PC-3 (cell line): ENCODE measurements around the gene CSRNP3. TPM values are rescaled to one million over a fixed set of nuclear protein-coding genes. Genes with fewer than 3 reads are reported as not detected.

Source experiments
- ATAC-seq: fragments of 200-7000 bp; cut with Tn5 transposase; 2 replicates; pipeline ENCODE4 v1.9.1; 2020; ENCODE audit warnings: mild to moderate bottlenecking, moderate library complexity
- BruUV-seq: library from RNA; stranded (reverse); fragments of 400-500 nt; replicated peaks from 2 replicates; lab custom pipeline; 2021; lab: Mats Ljungman, UMichigan
- CTCF ChIA-PET: fragments of 300-600 bp; sonication (Branson Sonifier 250); formaldehyde crosslinking; loops from one replicate; lab custom pipeline; 2022; ENCODE audit warnings: antibody characterized with exemption; lab: Charles Lee
- POLR2A ChIA-PET: fragments of 300-600 bp; sonication (Branson Sonifier 250); formaldehyde crosslinking; loops from one replicate; lab custom pipeline; 2022; ENCODE audit warnings: antibody characterized with exemption; ENCODE audit not compliant: unreplicated experiment; lab: Charles Lee
- DNase-seq: peaks from one replicate; pipeline ENCODE4 v3.0.0-alpha.2; 2015
- H2AFZ ChIP-seq: fragments of 300-600 bp; sonication (generic); 2 replicates; pipeline ENCODE4 v1.6.0; 2016; ENCODE audit warnings: antibody characterized with exemption, low read length
- H3F3A ChIP-seq: fragments of 300-600 bp; sonication (generic); one replicate; pipeline ENCODE4 v1.6.0; 2017; ENCODE audit warnings: antibody characterized with exemption, low read length, control low read depth, mild to moderate bottlenecking; ENCODE audit not compliant: unreplicated experiment
- H3K27ac ChIP-seq: fragments of 300-600 bp; sonication (generic); 2 replicates; pipeline ENCODE4 v1.5.1; 2016; ENCODE audit warnings: mild to moderate bottlenecking, low read length
- H3K27me3 ChIP-seq: fragments of 300-600 bp; sonication (generic); 2 replicates; pipeline ENCODE4 v1.6.1; 2016; ENCODE audit warnings: low read length, mixed read lengths
- H3K36me3 ChIP-seq: fragments of 300-600 bp; sonication (generic); 2 replicates; pipeline ENCODE4 v1.6.1; 2016; ENCODE audit warnings: low read depth, mixed run types, low read length, mixed read lengths
- H3K4me1 ChIP-seq: fragments of 300-600 bp; sonication (generic); 2 replicates; pipeline ENCODE4 v1.5.1; 2016; ENCODE audit warnings: low read length; ENCODE audit not compliant: insufficient read depth
- H3K4me2 ChIP-seq: fragments of 300-600 bp; sonication (generic); 2 replicates; pipeline ENCODE4 v1.6.0; 2016; ENCODE audit warnings: low read length
- H3K4me3 ChIP-seq: fragments of 300-600 bp; sonication (generic); 2 replicates; pipeline ENCODE4 v1.5.1; 2016; ENCODE audit warnings: mild to moderate bottlenecking, low read length, mixed read lengths
- H3K79me2 ChIP-seq: fragments of 300-600 bp; sonication (generic); 2 replicates; pipeline ENCODE4 v1.6.1; 2017; ENCODE audit warnings: low read length, mixed read lengths
- H3K9ac ChIP-seq: fragments of 300-600 bp; sonication (generic); 2 replicates; pipeline ENCODE4 v1.6.0; 2016; ENCODE audit warnings: mild to moderate bottlenecking, low read length
- H3K9me2 ChIP-seq: fragments of 300-600 bp; sonication (generic); replicated peaks from 2 replicates; pipeline ENCODE4 v1.6.1; 2016; ENCODE audit warnings: mixed run types, low read length, mixed read lengths
- H3K9me3 ChIP-seq: fragments of 300-600 bp; sonication (generic); 2 replicates; pipeline ENCODE4 v1.6.1; 2016; ENCODE audit warnings: low read length, mixed read lengths
- H4K20me1 ChIP-seq: fragments of 300-600 bp; sonication (generic); 2 replicates; pipeline ENCODE4 v1.6.1; 2016; ENCODE audit warnings: low read length, mixed read lengths
- CTCF ChIP-seq: fragments of 300-600 bp; sonication (generic); conservative IDR thresholded peaks from 2 replicates; pipeline ENCODE4 v1.5.1; 2017; ENCODE audit warnings: antibody characterized with exemption, low read depth, mild to moderate bottlenecking, low read length
- EZH2 ChIP-seq: fragments of 300-600 bp; sonication (generic); IDR thresholded peaks from one replicate; pipeline ENCODE4 v1.6.1; 2017; ENCODE audit warnings: antibody characterized with exemption, mild to moderate bottlenecking, low read length; ENCODE audit not compliant: unreplicated experiment
- EZH2phosphoT487 ChIP-seq: fragments of 300-600 bp; sonication (generic); IDR thresholded peaks from 2 replicates; pipeline ENCODE4 v1.6.1; 2018; ENCODE audit warnings: mild to moderate bottlenecking, antibody characterized with exemption, low read length, borderline replicate concordance
- intact Hi-C: fragments of 100-400 bp; cut with micrococcal nuclease; formaldehyde crosslinking; loops from 2 replicates; pipeline ENCODE4 v1.9.0; 2023
- total RNA-seq: library from RNA; depleted of rRNA; stranded (reverse); fragments of >200 nt; gene quantifications from 2 replicates; pipeline ENCODE4 v1.2.3, GENCODE V29; 2014

Gene CSRNP3
- total RNA-seq, 1 experiment from 2014 or later: 2.2 TPM

- intact Hi-C loops: loop anchor here (5.0 kb wide), 1 partner anchor 210 kb away; no protein-coding TSS in a partner anchor
- CTCF ChIA-PET: no interaction called here
These were observed 97.8 kb downstream of the CSRNP3 start for GRCh38 chr2:165567273-165567672.

GRCh38 chr2:165568361-165568760 lies 98.9 kb downstream of the CSRNP3 start:
- Histone ChIP-seq H2AFZ (no peak overlapping the region), H3F3A (no peaks in the 10 kb centered on the region), H3K9ac (no peak overlapping the region), H3K4me3 (no peak overlapping the region), H3K27me3 (no peaks in the 10 kb centered on the region), H3K9me3 (no peaks in the 10 kb centered on the region), H3K36me3 (no peaks in the 10 kb centered on the region), H4K20me1 (no peaks in the 10 kb centered on the region), H3K79me2 (no peaks in the 10 kb centered on the region), H3K9me2 (no peaks in the 10 kb centered on the region), H3K4me2 (no peak overlapping the region), H3K4me1 (peaks cover 2% of the 10 kb centered on the region), H3K27ac (no peak overlapping the region)
- TF ChIP-seq EZH2 (no peak), EZH2phosphoT487 (no peak), CTCF (no peak)
- CTCF ChIA-PET: no interaction called here
- BruUV-seq: no TSS peak
- POLR2A ChIA-PET: no interaction called here
- no peak for DNase-seq
- intact Hi-C loops: loop anchor here (5.0 kb wide), 1 partner anchor 209 kb away; no protein-coding TSS in a partner anchor
- ATAC-seq: no peak

More at GRCh38 chr2:165567273-165567672, 97.8 kb downstream of the CSRNP3 start:
- Histone ChIP-seq H3K9me3 (no peaks in the 10 kb centered on the region), H3K79me2 (no peaks in the 10 kb centered on the region), H3K9me2 (no peaks in the 10 kb centered on the region), H3K4me1 (no peaks in the 10 kb centered on the region), H3K27ac (no peak overlapping the region), H3K4me2 (no peak overlapping the region), H3K27me3 (no peaks in the 10 kb centered on the region), H4K20me1 (no peaks in the 10 kb centered on the region), H2AFZ (no peak overlapping the region), H3F3A (no peaks in the 10 kb centered on the region), H3K36me3 (no peaks in the 10 kb centered on the region), H3K4me3 (no peak overlapping the region), H3K9ac (no peak overlapping the region)
- POLR2A ChIA-PET: interaction anchor here (0.5 kb wide), 1 partner anchor 26 kb away, joined by 3 read pairs; no protein-coding TSS in a partner anchor
- TF ChIP-seq EZH2: no peak
- ATAC-seq (no peak), DNase-seq (no peak)
- no TSS peak for BruUV-seq

GRCh38 chr2:165571477-165571876 lies 102.0 kb downstream of the CSRNP3 start:
- Histone ChIP-seq H3K4me2 (no peak overlapping the region), H3K9ac (no peak overlapping the region), H3K79me2 (no peaks in the 10 kb centered on the region), H3K9me2 (no peaks in the 10 kb centered on the region), H3K27ac (no peak overlapping the region), H3F3A (no peaks in the 10 kb centered on the region), H3K4me1 (peaks cover 14% of the 10 kb centered on the region), H2AFZ (no peak overlapping the region), H3K4me3 (no peak overlapping the region), H3K9me3 (no peaks in the 10 kb centered on the region), H4K20me1 (no peaks in the 10 kb centered on the region), H3K36me3 (no peaks in the 10 kb centered on the region), H3K27me3 (no peaks in the 10 kb centered on the region)
- no peak for TF ChIP-seq EZH2
- no peak for TF ChIP-seq CTCF
- POLR2A ChIA-PET: no interaction called here
- BruUV-seq: no TSS peak
- CTCF ChIA-PET: no interaction called here
- intact Hi-C loops: loop anchor here (5.0 kb wide), 1 partner anchor 126 kb away; no protein-coding TSS in a partner anchor
- ATAC-seq (no peak), DNase-seq (no peak)
